Activated T-cell treated with anti-CD3 and anti-CD28 coated beads, Interleukin-2, amount 50 U/mL, for 1 hour (primary cell): ENCODE data around the gene ADCY7.
A peak's percentile ranks its signal among the peaks of the same experiment; 100 is the strongest.

Source experiments
- DNase-seq: peaks from one replicate; pipeline ENCODE4 v3.0.0-alpha.2; 2020

ADCY7 gene

GRCh38 chr16:50251375-50252081, 14.8 kb upstream of the ADCY7 start:
- no peak for DNase-seq

- no peak for DNase-seq
Measured at GRCh38 chr16:50252082-50252611, 14.2 kb upstream of the ADCY7 start.

- no peak for DNase-seq
Measured at GRCh38 chr16:50252874-50253513, 13.4 kb upstream of the ADCY7 start.

- DNase-seq = no peak
Measured at GRCh38 chr16:50253514-50253910, 12.8 kb upstream of the ADCY7 start.

- no peak for DNase-seq
Measured at GRCh38 chr16:50254072-50254471, 12.3 kb upstream of the ADCY7 start.

GRCh38 chr16:50255538-50255937, 10.8 kb upstream of the ADCY7 start:
- DNase-seq = no peak

GRCh38 chr16:50256604-50257003, 9.7 kb upstream of the ADCY7 start:
- no peak for DNase-seq

GRCh38 chr16:50257876-50258275, 8.5 kb upstream of the ADCY7 start:
- DNase-seq = no peak

- DNase-seq = no peak
Measured at GRCh38 chr16:50259334-50260205, 6.8 kb upstream of the ADCY7 start.

GRCh38 chr16:50260206-50261159, 5.9 kb upstream of the ADCY7 start:
- no peak for DNase-seq

GRCh38 chr16:50261160-50261706, 5.1 kb upstream of the ADCY7 start:
- no peak for DNase-seq

- no peak for DNase-seq
Measured at GRCh38 chr16:50261707-50262235, 4.6 kb upstream of the ADCY7 start.

GRCh38 chr16:50263060-50263909, 3.1 kb upstream of the ADCY7 start:
- peak; percentile 6 for DNase-seq

- peak; percentile 11 for DNase-seq
Measured at GRCh38 chr16:50263940-50264929, 2.1 kb upstream of the ADCY7 start.

GRCh38 chr16:50265260-50265659, 1.1 kb upstream of the ADCY7 start:
- DNase-seq = peak; percentile 55

GRCh38 chr16:50265716-50266336, 525 bp upstream of the ADCY7 start:
- DNase-seq = no peak

GRCh38 chr16:50267151-50267631, 840 bp downstream of the ADCY7 start:
- peak; percentile 35 for DNase-seq

GRCh38 chr16:50267651-50268050, 1.3 kb downstream of the ADCY7 start:
- peak; percentile 49 for DNase-seq

GRCh38 chr16:50268352-50268751, 2.0 kb downstream of the ADCY7 start:
- peak; percentile 23 for DNase-seq
